Measurements from ENCODE around the gene KLF1.
A peak's percentile ranks its signal among the peaks of the same experiment; 100 is the strongest.
"Not testable (repeated sequence)": the region's sequence is repeated elsewhere in the genome, so short reads cannot be mapped to it uniquely, and the experiment has no call there.

Gene KLF1

DNA sequence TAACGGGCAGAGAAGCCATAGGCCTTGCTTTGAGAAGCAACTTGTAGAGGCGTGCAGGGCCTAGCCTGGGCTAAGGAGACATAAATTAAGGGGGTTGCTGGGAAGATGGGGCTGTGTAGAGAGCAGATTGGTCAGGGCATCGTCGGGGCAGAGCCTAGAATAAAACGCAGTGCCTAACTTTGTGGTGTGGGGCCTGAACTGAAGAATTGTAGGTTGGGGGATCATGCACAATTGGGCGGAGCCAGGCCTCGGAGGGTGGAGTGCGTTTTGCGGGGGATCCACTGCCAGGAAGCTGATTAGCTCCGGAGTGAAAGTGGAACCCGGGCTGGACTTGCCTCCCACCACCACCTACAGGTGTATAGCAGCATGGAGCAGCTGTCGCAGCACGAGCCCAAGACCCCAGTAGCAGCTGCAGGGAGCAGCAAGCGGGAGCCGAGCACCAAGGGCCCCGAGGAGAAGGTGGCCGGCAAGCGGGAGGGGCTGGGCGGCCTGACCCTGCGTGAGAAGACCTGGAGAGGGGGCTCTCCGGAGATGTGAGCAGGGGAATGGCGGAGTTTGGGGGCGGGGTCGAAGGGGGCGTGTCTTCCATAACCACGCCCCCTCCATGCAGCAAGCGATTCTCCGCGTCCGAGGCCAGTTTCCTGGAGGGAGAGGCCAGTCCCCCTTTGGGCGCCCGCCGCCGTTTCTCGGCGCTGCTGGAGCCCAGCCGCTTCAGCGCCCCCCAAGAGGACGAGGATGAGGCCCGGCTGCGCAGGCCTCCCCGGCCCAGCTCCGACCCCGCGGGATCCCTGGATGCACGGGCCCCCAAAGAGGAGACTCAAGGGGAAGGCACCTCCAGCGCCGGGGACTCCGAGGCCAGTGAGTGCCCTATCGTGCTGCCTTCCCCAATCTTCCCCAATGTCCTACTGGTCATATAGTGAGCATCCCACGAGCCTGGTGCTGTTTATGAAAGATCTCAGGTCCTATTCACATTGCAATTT lies 19.6 kb downstream of the KLF1 start:
- DNase-seq (ENCODE audit: low read depth) = peak; percentile 51

DNA sequence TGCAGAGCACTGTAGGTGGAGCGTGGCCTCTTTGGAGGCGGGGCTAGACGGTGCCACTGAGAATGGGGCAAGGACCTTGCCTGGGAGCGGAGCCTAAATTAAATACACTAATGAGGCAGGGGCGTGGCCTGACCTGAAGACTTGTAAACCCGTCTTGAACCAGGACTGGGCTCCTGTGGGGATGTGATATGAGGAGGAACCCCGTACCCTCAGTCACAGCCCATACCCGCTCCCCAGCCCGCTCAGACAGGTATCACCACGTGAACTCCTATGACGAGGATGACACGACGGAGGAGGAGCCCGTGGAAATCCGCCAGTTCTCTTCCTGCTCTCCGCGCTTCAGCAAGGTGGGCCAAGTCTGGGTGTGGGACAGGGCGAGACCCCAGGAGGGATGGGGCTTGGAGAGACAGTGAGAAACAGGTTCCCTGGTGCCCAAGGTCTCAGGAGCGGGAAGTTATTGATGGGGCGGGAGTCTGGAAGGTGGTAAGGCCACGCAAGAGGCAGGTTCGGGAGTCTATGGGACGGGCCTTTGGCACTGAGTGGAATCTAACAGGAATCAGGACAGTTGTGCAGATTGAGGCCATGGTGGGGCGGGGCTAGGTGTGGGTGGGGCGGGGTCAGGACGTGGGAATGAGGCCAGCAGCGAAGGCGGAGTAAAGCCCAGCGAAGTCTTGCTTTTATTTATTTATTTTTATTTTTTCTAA lies 20.4 kb downstream of the KLF1 start:
- DNase-seq (ENCODE audit: low read depth) = no peak

DNA sequence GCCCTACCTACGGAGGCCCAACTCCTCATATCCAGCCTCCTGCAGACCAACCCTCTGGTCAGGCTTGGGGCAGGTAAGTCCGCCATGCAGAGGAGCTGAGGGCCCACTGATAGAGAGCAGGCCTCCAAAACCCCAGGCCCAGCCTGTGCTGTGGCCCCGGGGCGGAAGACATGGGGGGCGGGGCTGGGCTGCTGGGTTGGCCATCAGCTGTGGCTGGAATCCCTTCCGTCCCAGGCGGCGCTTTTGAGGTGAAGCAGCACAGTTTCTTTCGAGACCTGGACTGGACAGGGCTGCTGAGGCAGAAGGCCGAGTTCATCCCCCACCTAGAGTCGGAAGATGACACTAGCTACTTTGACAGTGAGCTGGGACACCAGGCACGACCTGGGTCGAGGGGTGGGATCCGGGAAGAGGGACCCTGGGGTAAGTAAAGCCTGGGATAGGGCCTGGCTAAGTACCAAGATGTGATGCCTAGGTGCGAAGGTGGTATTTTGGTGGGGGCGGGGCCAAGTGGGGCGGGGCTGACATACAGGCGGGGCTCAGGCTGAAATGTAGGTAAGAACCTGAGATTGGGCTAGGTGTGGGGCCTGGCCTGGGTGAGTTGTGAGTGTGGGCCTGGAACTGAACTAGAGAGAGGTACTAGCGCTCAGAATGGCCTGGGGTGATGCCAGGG lies 21.1 kb downstream of the KLF1 start:
- DNase-seq (ENCODE audit: low read depth) = no peak

DNA sequence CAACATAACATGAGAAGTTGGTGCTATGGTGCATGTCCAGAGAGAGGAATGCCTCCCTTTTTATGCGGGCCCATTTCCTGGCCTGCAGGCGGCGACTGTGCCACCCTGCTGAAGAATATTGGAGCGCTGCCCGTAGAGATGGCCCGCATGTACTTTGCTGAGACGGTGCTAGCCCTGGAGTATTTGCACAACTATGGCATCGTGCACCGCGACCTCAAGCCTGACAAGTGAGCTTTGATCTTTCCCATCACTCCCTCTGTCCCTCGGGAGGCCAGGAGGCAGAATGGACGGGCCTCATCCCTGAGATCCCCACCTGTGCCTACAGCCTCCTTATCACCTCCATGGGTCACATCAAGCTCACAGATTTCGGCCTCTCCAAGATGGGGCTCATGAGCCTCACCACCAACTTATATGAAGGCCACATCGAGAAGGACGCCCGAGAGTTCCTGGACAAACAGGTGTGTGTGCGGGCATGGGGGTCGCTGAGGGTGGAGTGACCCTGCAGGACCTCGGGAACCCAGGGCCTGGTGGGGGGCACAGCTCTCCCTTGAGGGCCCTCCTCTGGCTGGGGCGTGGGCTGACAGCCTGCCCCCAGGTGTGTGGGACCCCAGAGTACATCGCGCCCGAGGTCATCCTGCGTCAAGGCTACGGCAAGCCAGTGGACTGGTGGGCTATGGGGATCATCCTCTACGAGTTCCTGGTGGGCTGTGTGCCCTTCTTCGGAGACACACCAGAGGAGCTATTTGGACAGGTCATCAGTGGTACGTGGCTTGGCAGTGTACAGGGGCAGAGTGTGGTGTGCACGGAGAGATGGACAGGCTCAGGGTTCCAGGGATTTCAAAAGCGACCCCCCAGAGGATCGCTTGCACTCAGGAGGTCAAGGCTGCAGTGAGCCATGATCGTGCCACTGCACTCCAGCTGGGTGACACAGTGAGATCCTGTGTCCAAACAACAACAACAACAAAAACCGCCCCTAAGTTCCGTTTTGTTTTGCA lies 22.0 kb downstream of the KLF1 start:
- no peak for DNase-seq (ENCODE audit: low read depth)

DNA sequence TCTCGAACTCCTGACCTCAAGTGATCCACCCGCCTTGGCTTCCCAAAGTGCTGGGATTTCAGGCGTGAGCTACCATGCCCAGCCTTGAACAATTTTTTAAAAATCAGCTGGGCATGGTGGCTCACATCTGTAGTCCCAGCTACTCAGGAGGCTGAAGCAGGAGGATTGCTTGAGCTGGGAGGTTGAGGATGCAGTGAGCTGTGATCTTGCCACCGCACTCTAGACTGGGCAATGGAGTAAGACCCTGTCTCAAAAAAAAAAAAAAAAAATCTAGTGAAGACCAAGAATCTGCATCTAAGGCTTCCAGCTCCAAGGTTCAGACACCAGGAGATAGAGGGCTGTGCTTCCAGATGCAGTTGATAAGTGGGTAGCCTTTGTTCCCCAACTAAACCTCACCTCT lies 22.9 kb downstream of the KLF1 start:
- DNase-seq (ENCODE audit: low read depth) = no peak

DNA sequence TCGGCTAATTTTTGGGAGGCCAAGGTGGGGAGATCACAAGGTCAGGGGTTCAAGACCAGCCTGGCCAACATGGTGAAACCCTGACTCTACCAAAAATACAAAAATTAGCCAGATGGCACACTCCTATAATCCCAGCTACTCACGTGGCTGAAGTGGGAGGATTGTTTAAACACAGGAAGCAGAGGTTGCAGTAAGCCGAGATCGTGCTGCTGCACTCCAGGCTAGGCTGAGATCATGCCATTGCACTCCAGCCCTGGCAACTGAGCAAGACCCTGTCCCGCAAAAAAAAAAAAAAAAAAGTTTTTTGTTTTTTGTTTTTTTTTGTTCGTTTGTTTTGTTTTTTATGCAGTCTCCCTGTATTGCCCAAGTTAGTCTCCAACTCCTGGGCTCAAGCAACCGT lies 27.5 kb downstream of the KLF1 start:
- DNase-seq (ENCODE audit: low read depth) = no peak

DNA sequence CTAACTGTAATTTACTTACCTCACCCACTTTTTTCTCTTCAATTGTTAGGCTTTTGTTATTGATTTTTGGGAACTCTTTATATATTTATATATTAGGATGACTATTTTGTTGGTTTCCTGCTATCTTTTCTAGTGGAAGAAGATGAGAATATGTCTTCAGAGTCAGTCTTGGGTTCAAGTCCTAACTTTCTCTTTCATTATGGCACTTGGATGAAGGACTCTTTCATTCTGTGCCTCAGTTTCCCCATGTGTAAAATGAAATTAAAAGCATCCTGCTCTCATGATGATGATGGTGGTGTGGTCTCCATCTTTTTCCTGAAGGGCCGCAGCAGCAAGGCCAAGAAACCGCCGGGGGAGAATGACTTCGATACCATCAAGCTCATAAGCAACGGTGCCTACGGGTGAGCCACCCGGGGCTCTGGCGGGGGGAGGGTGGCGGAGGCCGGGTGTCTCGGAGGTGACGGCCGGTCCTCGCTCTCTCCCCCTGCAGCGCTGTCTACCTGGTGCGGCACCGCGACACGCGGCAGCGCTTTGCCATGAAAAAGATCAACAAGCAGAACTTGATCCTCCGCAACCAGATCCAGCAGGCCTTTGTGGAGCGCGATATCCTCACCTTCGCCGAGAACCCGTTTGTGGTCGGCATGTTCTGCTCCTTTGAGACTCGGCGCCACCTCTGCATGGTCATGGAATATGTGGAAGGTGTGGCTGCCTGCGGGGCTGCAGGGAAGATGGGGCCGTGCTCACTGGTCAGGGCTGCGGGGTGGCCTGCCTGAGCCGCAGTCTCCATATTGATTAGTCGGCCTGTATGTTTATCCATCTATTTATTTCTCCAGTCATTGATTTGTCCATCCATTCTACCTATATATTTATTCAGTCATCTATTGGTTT lies 28.7 kb downstream of the KLF1 start:
- no peak for DNase-seq (ENCODE audit: low read depth)

DNA sequence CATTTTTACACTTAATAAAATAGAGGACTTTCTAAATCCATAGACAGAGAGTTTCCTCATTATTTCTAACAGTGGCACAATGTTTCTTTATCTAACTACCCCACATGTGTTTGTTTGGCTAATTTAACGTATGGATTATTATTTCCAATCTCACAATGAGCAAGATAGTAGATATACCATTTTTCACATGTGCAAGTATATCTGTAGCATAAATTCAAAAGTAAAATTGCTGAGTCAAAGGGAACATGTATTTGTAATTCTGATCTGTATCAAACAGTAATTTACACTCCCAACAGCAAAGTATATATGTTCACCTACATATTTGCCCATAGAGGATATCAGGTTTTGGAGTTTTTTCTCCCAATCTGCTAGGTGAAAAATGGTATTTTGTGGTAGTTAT lies 30.3 kb downstream of the KLF1 start:
- DNase-seq (ENCODE audit: low read depth) = no peak

DNA sequence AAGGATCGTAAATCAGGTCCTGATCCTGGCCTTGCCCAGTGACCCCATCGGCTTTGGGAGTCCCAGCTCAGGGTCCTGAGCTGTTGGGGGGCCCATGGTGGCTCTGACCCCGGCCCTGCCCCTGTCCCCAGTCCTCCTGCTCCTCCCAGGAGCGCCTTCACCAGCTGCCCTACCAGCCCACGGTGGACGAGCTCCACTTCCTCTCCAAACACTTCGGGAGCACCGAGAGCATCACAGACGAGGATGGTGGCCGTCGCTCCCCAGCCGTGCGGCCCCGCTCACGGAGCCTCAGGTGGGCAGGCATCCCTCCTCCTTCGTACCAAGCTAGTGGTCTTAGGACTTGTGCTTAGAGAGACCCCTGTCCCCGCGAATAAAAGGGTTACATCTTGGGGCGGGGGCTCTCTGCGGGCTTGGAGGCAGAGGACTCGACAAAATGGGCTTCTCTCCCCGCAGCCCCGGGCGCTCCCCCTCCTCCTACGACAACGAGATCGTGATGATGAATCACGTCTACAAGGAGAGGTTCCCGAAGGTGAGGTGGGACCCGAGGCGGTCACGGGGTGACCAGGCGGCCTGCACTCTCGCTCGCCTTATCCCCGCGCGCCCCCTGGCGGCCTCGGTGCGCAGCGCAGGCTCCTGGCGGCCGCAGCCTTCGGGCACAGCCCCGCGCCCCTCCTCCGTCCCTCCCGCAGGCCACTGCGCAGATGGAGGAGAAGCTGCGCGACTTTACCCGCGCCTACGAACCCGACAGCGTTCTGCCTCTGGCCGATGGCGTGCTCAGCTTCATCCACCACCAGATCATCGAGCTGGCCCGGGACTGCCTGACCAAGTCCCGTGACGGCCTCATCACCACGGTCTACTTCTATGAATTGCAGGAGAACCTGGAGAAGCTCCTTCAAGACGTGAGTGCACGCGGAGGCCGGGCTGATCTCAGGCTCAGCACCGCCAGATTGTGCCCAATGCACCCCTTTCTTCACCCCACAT lies 39.6 kb downstream of the KLF1 start:
- peak; percentile 81 for DNase-seq (ENCODE audit: low read depth)

DNA sequence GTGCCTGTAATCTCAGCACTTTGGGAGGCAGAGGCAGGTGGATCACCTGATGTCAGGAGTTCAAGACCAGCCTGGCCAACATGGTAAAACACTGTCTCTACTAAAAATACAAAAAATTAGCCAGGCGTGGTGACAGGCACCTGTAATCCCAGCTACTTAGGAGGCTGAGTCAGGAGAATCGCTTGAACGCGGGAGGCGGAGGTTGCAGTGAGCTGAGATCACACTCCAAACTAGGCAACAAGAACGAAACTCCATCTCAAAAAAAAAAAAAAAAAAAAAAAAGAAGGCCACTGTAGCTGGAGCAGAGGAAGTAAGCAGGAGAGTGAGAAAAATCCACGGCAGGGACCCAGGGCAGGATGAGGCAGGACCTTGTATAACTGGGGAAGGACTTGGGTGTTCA lies 40.4 kb downstream of the KLF1 start:
- DNase-seq (ENCODE audit: low read depth) = not testable (repeated sequence)

DNA sequence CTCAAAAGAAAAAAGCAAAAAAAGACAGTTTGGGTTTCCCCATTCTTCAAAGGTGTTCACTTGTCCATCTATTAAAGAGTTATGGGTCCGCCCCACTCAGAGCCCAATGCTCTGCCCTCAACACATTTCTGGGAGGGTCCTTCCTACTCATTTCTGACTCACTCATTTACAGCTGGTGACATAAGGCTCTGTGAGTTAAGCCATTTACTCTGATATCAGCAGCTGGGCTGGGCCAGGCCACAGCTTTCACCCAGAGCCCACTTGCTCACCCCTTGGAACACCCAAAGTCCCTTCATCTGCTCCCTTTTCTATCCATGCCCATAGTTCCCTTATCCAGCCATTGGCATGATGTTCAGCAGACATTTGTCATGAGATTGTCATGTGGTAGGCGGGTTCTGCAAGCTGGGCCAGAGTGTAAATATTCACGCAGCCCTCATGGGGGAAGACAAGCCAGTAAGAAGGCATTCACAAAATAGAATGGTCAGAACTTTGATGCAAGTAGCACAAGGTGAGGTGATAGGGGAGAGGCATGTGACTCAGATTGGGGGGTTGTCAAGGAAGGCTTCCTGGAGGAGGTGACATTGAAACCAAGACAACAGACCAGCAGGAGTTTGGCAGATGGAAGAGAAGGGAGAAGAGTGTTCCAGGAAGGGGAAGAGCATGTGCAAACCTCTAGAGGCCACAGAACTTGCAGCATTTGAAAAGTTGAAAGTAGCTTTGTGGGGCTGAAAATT lies 42.8 kb downstream of the KLF1 start:
- no peak for DNase-seq (ENCODE audit: low read depth)

DNA sequence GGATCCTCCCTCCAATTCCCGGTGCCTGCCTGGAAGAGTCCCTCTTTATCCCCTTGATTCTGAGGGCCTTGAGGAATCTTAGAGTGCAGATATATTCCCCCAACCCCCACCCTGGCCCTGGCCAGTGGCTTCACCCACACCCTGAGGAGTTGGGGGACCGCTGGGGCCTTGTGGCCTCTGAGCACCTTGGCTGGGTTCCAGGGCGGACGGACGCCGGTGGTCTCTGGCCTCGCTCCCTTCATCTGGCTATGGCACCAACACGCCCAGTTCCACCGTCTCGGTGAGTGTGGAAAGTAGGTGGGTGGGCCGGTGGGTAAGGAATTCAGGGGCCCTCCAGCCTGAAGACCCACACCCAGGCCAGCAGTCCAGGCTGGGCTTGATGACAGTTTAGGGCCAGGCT lies 43.7 kb downstream of the KLF1 start:
- DNase-seq (ENCODE audit: low read depth) = no peak

DNA sequence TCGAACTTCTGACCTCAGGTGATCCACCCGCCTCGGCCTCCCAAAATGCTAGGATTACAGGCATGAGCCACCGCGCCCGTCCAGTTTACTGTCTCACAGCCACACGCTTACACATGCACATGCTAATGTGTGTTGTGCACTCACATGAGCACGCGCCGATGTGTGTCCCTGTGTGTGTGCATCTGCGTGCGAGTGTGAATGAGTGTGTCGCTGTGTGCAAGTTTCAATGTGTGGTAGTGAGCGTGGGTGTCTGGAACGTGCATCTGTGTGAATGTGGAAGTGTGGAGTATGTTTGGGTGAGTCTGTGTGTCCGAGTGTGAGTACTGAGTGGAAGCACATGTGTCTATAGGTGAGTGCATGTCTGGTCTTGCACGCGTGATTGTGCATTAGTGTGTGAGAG lies 44.5 kb downstream of the KLF1 start:
- no peak for DNase-seq (ENCODE audit: low read depth)

DNA sequence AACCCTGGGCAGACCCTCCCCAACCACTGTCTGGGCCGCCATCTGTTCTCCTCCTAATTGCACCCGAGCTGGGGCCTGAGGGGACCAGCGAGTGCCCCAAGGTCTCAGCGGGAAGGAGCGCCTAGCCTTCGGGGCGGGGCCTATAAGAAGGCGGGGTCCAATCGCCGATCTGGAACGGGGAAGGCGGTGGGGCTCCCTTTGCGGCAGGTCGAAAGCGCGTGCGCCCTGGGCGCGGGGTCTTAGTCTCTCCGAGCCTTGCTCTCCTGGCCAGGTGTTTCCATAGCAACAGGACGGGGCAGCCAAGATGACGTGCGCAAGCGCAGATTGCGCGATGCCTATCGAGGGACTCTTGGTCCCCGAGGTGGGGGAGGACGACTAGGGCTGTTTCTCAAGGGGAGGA lies 45.9 kb downstream of the KLF1 start:
- DNase-seq (ENCODE audit: low read depth) = no peak

DNA sequence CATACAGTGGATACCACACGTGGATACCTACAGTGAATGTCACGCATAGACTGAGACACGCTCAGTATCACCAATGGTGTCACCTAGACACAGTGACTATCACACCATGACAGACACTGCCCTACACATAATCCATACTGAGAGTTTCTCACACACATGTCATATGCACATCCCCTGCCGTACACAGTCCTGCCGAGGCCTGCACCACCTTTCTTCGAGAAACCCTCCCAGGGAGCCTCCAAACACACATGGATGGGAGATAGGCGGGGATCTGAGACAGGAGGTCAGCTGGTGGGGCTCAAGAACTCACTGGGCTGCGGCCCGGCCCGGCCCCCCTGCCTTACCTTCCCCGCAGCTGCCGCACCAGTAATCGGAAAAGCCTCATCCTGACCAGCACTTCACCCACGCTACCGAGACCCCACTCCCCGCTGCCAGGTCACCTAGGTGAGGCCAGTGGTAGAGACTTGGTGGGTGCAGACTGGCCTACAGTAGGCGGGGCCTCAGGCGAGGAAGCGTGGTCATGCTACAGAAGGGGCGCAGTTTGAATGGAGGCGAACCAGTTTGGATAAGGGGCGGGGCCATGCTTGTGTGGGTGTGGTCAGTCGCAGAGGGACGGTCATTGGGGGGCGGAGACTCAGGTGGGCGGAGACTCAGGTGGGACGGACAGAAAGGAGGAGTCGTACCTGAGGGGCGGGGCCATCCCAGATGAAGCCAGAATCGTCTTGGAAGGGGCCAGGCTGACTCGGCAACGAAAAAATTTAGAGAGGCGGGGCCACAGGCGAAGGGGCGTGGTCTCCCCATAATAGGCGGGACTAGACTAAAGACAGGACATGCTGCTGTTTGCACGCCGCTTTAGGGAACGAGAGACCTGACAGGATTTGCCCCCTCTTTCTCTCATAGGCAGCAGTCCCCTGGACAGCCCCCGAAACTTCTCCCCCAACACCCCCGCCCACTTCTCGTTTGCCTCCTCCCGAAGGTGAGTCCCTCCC lies 46.6 kb downstream of the KLF1 start:
- no peak for DNase-seq (ENCODE audit: low read depth)

DNA sequence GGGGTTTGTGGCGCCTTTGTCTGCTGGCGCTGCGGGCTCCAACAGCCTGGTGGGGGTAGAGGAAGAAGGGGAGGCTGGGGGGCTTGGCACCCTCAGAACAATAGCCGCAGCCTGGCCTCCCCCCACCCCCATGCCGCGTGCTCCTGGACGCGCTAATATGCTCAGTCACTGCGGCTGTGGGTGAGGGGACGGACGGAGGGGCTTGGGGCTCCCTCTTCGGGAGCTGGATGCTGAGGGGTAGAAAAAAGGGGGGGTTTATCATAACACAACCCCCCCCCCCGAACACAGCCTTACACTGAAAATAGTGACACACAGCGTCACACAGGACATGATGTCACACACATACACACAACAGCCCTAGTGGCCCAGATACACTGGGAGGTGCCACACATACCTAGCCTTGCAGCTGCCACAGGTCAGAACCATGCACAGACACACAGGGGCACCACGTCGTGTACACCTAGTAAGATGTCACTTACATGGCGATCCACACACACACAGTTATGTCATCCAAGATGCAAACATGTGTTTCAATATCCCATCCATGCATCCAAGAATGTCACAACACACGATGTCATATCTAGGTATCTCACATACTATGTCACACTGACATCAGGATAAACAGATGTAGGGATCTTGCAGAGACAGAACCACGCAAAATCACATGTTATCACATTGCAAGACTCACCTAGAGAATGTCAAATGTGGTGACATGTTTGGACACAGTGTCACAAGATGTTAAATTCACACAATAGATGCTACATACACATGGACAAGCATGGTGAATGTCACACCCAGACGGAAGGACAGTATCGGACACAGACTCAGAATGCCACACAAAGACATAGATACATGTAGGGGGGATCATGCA lies 47.9 kb downstream of the KLF1 start:
- DNase-seq (ENCODE audit: low read depth) = no peak
